GM19324 (cell line): Measurements from ENCODE around the gene SNX5.
"Not testable (repeated sequence)": the region's sequence is repeated elsewhere in the genome, so short reads cannot be mapped to it uniquely, and the experiment has no call there.

Source experiments
- ATAC-seq: cut with Tn5 transposase; IDR thresholded peaks from one replicate; pipeline ENCODE4 v1.9.1; 2021; ENCODE audit warnings: mild to moderate bottlenecking, moderate library complexity; ENCODE audit not compliant: unreplicated experiment, low FRiP score

SNX5 gene

GRCh38 chr20:17960927-17961586, 7.5 kb downstream of the SNX5 start:
- no peak for ATAC-seq

DNA sequence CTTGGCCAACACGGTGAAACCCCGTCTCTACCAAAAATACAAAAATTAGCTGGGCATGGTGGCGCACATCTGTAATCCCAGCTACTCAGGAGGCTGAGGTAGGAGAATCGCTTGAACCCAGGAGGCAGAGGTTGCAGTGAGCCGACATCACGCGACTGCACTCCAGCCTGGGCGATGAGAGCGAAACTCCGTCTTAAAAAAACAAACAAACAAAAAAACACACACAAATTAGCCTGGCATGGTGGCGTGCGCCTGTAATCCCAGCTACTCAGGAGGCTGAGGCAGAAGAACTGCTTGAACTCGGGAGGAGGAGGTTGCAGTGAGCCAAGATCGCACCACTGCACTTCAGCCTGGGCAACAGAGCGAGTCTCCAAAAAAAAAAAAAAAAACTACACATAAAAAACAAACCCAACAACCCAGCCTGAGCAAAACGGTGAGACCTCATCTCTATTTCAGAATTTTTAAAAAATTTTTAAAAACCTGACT, 8.2 kb downstream of the SNX5 start:
- not testable (repeated sequence) for ATAC-seq

DNA sequence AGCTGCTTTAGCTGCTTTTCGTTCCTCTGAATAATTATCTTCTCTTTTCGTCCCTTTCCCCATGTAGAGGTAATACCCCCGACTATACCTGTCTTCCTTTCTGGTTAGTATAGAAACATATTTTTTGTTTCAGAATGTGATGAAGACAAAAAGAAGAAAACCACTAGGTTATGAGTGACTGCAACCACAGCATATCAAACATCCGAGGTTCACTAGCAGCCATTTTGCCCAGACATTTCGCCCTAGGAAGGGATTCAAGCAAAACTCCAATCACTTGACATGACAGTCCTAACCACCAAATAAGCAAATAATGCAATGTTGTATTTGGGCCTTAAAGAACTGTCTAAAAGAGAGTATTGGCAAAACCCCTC, 9.4 kb downstream of the SNX5 start:
- ATAC-seq: no peak

GRCh38 chr20:17958373-17959256, 10.0 kb downstream of the SNX5 start:
- ATAC-seq: no peak

DNA sequence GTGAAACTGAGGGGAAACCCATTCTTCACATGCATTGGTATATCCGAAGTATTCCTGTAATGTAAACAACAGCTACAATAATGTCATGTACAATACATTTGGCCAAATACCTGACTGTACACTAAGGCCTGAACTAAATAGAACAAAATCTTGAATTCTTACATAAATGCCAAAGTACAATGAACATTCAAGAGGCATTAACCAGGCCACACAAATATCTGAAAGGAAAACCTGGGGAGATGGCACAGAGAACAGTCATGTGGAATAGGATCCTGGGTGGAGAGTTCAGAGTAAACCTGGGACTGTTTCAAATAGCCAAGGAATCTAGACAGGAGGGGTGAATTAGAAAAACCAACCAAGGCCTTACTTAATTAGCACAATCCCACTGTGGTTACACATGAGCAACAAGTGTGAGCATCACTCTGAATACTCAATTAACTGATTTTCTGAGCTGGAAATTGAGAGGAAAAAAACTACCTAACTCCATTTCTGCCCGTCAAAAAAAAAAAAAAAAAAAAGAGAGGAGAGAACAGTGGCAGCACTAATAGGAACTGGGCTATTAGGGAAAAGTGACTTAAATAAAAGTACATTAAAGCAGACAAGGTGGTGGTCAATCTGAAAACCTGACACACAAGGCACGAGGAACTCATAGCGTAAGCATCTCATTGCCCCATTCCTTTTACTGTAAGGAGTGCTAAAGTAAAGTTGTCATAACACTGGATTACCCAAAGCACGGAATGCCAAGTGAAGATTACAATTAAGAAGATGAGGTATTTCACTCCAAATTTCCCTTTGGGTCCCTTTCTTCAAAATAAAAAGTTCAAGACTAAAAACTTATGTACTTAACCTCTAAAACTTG, 10.9 kb downstream of the SNX5 start:
- no peak for ATAC-seq

DNA sequence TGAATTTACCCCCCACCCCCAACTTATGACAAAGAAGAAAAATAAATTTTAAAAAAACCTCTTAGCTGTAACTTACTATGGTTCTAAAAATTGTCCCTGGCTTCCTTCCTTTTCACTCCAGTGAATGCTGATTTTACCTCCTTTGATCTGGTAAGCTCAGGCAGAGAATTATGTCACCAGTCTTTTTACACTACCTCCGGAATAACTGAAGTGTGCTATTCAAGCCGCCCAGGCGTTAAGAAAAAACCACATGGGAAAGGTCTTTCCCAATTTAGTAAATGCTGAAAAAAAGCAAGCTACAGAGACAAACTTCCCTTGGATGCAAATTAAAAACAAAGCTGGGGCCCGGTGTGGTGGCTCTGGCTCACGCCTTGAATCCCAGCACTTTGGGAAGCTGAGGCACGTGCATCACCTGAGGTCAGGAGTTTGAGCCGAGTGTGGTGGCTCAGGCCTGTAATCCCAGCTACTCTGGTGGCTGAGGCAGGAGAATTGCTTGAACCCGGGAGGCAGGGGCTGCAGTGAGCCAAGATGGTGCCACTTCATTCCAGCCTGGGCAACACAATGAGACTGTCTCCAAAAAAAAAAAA, 12.4 kb downstream of the SNX5 start:
- no peak for ATAC-seq

- no peak for ATAC-seq
Measured at GRCh38 chr20:17955302-17955701, 13.3 kb downstream of the SNX5 start.

- no peak for ATAC-seq
Measured at GRCh38 chr20:17953935-17954334, 14.7 kb downstream of the SNX5 start.

DNA sequence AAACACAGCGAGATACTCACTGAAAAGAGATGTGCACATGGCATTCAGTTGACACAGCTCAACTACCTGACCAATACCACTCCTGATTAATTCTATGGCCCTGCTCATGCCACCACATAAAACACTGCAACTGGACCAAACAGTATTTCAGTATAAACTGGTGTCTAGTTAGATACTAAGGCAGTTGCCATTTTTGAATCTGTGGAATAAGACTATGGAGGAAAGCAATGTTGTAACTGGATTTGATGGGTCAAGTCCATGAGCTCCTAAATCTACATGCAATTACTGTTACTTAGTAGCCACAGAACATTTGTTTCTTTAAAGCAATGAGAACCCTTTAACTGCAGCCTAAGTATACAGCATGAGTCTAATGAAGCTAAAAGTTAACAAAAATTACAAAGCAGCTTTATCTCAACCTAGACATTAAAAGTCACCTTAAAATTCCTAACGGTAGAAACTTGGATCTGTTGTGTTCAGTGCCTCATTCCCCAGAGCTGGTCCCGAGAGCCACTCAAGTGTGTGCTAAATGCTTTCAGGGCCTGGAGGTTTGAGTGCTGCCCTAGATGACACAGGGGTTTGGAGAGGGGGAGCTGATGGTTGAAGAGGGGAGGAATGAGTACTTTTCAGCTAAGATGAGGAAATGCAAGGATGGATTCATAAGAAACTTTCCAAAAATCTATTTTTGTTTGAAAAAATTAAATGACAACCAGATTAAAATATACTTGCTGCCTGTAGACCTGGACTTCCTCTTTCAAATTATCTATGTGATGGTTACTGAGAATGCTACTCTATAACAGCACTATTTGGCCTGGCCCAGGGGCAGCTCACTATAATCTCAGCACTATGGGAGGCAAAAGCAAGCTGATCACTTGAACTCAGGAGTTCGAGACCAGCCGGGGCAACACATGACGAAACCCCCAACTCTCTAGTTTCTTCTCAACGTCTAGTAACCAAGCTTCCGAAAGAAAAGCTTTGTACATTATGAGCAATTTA, 15.6 kb downstream of the SNX5 start:
- no peak for ATAC-seq

GRCh38 chr20:17951323-17951722, 17.3 kb downstream of the SNX5 start:
- ATAC-seq: no peak

DNA sequence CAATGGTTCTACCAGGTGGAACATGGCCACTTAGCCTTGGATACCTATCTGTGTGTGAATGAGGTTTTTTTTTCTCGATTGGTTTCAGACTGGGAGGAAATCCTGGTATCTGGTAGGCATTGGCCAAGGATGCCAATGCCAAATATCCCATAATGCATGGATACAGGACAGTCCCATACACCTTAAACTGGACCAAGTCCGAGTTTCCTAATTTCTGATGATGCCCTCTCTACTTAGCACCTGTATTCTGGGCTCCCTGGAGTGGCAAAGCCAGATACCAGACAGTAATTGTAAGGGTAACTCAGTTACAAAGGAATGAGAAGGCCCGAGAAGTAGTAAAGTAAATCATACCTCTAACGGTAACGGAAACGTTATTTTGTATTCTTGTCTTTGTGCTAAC, 17.9 kb downstream of the SNX5 start:
- ATAC-seq: no peak

GRCh38 chr20:17949899-17950298, 18.7 kb downstream of the SNX5 start:
- ATAC-seq: no peak

- no peak for ATAC-seq
Measured at GRCh38 chr20:17948442-17948841, 20.2 kb downstream of the SNX5 start.

- ATAC-seq: no peak
Measured at GRCh38 chr20:17947474-17947815, 21.1 kb downstream of the SNX5 start.

- ATAC-seq: no peak
Measured at GRCh38 chr20:17946572-17947473, 21.8 kb downstream of the SNX5 start.

DNA sequence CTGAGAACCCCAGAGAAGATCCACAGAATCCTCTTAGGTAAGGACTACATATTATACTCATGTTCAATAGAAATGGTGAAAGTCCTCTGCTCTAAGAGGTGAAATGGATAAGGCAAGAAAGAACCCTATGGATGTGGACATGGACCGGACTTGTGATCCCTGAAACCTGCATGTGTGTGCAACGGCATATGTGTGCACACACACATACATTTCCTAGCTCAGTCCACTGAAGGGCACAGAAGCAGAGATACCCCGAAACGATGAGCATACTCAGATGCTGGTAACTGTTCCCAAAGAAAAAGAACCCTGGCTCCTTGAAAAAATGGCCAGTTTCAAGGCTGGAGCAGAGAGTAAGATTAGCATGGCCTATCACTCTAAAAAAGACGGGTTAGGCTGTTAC, 22.6 kb downstream of the SNX5 start:
- ATAC-seq: no peak

- no peak for ATAC-seq
Measured at GRCh38 chr20:17944854-17945474, 23.6 kb downstream of the SNX5 start.

- peak; percentile 88 for ATAC-seq
Measured at GRCh38 chr20:17943343-17943742, 25.3 kb downstream of the SNX5 start.
